BE2C (cell line): ENCODE measurements around the gene PPP6R1.

Experiments used
- DNase-seq: peaks from one replicate; pipeline ENCODE4 v3.0.0-alpha.2; 2020
- H3K27me3 ChIP-seq: fragments of 250-450 bp; sonication (Bioruptor Pico); 2 replicates; pipeline ENCODE4 v1.5.1; 2020; ENCODE audit warnings: mild to moderate bottlenecking
- H3K36me3 ChIP-seq: fragments of 250-450 bp; sonication (Bioruptor Pico); 2 replicates; pipeline ENCODE4 v1.5.1; 2020; ENCODE audit warnings: mild to moderate bottlenecking
- H3K4me1 ChIP-seq: fragments of 250-450 bp; sonication (Bioruptor Pico); 2 replicates; pipeline ENCODE4 v1.5.1; 2020
- H3K4me3 ChIP-seq: 2 replicates; pipeline ENCODE4 v1.5.1; 2011; ENCODE audit warnings: low read depth, low read length
- H3K9me3 ChIP-seq: fragments of 250-450 bp; sonication (Bioruptor Pico); 2 replicates; pipeline ENCODE4 v1.5.1; 2020
- CTCF ChIP-seq: IDR thresholded peaks from 2 replicates; pipeline ENCODE4 v1.5.1; 2012; ENCODE audit warnings: mild to moderate bottlenecking, low read depth, low read length

Gene PPP6R1

GRCh38 chr19:55252760-55253663 is 5.8 kb downstream of the PPP6R1 start:
- no peak for DNase-seq
- Histone ChIP-seq H3K36me3 (peaks cover 6% of the 10 kb centered on the region), H3K9me3 (no peaks in the 10 kb centered on the region), H3K4me1 (peaks cover 10% of the 10 kb centered on the region; the same call in 1 of the 2 replicates), H3K4me3 (no peak overlapping the region), H3K27me3 (no peaks in the 10 kb centered on the region)
- TF ChIP-seq CTCF = no peak

- Histone ChIP-seq H3K4me1 (peaks cover 10% of the 10 kb centered on the region; the same call in 1 of the 2 replicates), H3K36me3 (peaks cover 10% of the 10 kb centered on the region), H3K9me3 (no peaks in the 10 kb centered on the region), H3K27me3 (no peaks in the 10 kb centered on the region), H3K4me3 (no peak overlapping the region)
- no peak for TF ChIP-seq CTCF
- DNase-seq = no peak
Observed at GRCh38 chr19:55251341-55252081, 7.3 kb downstream of the PPP6R1 start.

- TF ChIP-seq CTCF = no peak
- H3K36me3 ChIP-seq = peaks cover 15% of the 10 kb centered on the region
- H3K4me1 ChIP-seq = peaks cover 7% of the 10 kb centered on the region; the same call in 1 of the 2 replicates
- no peak for DNase-seq
- no peaks in the 10 kb centered on the region for H3K9me3 ChIP-seq
- no peak overlapping the region for H3K4me3 ChIP-seq
- no peaks in the 10 kb centered on the region for H3K27me3 ChIP-seq
Observed at GRCh38 chr19:55250262-55251036, 8.4 kb downstream of the PPP6R1 start.

GRCh38 chr19:55249841-55250240 is 9.0 kb downstream of the PPP6R1 start:
- H3K36me3 ChIP-seq = peaks cover 20% of the 10 kb centered on the region
- TF ChIP-seq CTCF = no peak
- no peak for DNase-seq
- no peaks in the 10 kb centered on the region for H3K27me3 ChIP-seq
- H3K4me3 ChIP-seq = no peak overlapping the region
- H3K9me3 ChIP-seq = no peaks in the 10 kb centered on the region
- H3K4me1 ChIP-seq = peaks cover 7% of the 10 kb centered on the region; the same call in 1 of the 2 replicates

- DNase-seq = no peak
- peaks cover 7% of the 10 kb centered on the region; the same call in 1 of the 2 replicates for H3K4me1 ChIP-seq
- H3K36me3 ChIP-seq = peaks cover 26% of the 10 kb centered on the region
- TF ChIP-seq CTCF = no peak
- H3K27me3 ChIP-seq = no peaks in the 10 kb centered on the region
- H3K4me3 ChIP-seq = no peak overlapping the region
- no peaks in the 10 kb centered on the region for H3K9me3 ChIP-seq
Observed at GRCh38 chr19:55248704-55249103, 10.1 kb downstream of the PPP6R1 start.
